Activated CD8-positive, alpha-beta memory T cell treated with anti-CD3 and anti-CD28 coated beads, Interleukin-2, amount 50 U/mL, for 24 hours (primary cell): ENCODE results near the gene ANKH.

Experiments used
- DNase-seq: peaks from one replicate; pipeline ENCODE4 v3.0.0-alpha.2; 2020; ENCODE audit errors: extremely low read depth

Gene ANKH

GRCh38 chr5:14790911-14791310 is 80.7 kb downstream of the ANKH start:
- no peak for DNase-seq

DNA sequence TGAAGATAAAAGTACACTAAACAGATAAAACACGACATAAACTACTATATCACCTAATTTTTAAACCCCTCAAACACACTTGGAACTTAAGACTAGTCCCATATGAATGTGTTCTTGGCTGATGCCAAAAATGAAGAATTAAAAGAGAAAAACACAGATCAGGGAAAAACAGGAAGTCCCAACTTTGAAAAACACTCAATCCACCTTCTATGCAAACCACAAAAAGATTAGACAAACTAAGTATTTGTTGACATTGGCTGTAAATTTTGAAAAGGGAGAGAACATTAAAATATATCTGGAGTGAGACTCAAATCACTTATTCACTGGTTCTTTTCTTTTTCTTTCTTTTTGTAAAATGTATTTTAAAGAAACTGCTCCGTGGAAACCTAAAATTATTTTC is 81.4 kb downstream of the ANKH start:
- DNase-seq: no peak

- DNase-seq: no peak
Measured at GRCh38 chr5:14787801-14788579, 83.6 kb downstream of the ANKH start.

DNA sequence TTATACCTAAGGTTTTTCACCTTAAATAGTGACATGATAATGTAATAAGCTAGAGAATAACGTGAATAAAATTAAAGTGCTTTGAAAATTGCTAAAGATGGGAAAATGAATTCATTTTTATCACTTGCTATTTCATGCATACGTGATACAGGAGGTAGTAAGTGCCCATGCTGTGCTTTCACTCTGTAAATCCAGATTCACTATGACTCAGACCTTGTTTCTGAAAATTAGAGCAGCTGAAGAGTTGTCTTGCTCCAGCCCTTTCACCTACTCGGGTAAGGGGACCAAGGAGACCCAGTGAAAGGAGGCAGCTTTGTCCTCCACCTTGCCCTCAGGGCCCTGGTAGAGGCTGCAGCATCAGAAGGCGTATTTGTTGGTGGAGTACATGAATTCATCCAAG is 87.9 kb downstream of the ANKH start:
- DNase-seq: no peak

DNA sequence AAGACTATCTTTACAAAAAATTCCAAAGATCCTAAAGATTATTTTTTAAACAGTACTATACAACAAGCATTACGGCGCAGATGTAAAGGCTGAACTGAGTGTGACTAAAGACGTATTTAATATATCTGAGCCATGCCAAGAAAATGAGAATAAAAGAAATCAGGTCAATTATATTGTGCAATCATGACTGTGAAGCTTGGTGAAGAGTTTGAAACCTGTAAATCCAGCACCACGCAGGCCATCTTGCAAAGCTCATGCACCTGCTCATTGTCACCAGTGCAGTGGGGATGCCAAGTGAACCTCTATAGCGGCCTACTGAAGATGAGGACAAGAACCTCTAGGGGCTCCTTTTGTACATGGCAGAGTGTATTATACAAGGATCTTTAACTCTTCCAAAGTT is 89.0 kb downstream of the ANKH start:
- DNase-seq: no peak

DNA sequence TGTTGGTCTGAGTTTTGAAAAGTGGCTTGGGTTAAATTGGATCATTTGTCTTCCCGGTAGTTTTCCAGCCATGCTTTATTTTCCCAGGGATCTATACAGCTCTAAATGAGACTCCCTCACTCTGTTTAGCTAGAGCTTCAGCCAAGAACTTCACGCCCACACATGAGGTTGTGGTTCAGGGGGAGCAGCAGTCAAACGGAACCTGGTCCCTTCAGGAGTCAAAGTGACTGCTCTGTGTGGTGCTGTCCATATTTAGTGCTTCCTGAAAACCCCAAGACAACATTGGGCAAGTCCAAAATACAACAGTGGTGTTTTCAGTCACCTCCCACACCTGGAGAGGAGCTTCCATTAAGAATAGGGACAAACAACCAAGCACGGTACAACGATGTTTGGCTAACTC is 90.5 kb downstream of the ANKH start:
- no peak for DNase-seq

DNA sequence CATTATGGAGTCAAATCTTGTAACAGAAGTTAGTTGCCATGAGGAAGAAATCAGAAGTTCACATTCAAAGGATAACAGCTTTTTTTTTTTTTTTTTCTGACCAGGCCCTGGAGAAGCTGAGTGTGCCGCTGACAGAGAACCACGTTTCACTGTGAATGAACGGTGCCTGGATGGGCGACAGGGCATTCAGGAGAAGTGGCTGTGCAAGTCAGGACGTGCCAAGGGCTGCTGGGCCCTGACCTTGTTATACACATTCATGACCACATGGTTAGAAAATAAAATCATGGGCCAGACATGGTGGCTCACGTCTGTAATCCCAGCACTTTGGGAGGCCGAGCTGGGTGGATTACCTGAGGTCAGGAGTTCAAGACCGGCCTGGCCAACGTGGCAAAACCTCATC is 91.6 kb downstream of the ANKH start:
- DNase-seq: no peak

DNA sequence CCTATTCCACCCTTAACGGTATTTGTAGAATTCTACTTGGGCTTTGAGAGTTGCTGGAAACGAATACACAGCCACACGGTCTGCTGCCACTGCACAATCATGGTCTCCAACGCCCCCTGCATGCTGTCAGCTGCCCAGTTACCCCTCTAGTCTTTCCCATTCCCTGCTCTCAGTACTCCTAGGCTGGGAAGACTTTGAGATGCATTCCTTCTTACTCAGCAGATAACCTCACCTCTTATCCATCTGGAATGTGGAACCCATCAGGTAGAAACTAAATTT is 92.8 kb downstream of the ANKH start:
- DNase-seq: no peak

DNA sequence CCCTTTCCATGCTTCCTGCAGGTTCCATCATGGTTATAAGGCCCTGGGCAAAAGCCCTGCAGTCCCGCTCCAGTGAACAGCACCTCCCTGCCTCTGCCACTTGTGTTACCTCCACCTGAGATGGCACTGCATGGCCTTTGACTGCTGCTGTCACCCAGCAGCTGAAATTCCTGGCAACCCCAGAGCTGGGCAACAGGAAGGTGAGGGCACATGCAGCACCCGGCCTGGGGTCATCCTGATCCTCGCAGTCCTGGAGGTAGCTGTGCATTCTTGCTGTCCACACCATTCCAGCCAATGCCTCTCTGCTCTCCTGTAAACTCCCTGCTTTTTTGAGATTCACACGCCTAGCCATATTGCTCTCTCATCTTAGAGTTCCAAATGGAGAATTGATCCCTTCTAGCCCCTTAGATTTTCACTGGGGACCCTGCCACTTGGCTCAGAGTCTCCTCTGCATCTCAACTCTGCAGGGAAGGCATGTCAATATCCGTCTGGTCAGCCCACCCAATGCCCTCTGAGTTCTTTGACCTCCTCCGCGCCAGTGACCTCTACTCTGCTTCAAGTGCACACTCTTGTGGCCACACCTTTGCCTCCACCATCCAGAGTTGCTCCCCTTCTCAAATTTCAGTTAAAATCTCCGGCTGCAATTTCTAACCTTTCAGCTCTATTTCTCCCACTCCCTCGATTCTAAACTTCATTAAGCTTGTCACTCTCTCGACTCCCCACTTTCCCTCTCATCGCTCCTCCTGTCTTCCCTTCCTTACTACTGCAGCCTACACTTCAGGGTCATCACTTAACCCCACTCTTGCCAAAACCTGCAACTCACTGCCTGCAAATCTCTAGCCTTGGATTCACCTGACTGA is 93.4 kb downstream of the ANKH start:
- DNase-seq: no peak

GRCh38 chr5:14777187-14777586 is 94.4 kb downstream of the ANKH start:
- DNase-seq: no peak

GRCh38 chr5:14776602-14777001 is 95.0 kb downstream of the ANKH start:
- DNase-seq: no peak

GRCh38 chr5:14775857-14776256 is 95.7 kb downstream of the ANKH start:
- no peak for DNase-seq

DNA sequence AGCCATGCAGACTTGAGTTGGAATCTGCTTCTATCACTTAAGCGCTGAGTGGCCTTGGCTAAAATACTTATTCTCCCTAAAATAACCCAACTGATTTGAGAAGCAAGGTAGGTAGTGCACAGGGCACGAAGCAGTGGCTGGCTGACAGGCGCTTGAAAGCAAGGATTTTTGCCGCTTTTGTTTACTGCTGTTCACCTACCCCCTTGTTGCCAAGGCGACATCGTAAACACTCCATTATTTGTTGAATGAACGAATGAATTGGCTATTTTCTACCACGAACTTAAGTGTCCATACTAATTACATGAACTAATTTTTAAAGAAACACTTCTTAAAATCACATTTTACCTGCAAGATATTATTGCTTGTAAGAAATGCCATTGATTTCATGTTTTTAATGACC is 98.0 kb downstream of the ANKH start:
- no peak for DNase-seq

GRCh38 chr5:14771972-14772371 is 99.6 kb downstream of the ANKH start:
- DNase-seq: no peak

GRCh38 chr5:14771189-14771588 is 100.4 kb downstream of the ANKH start:
- no peak for DNase-seq

DNA sequence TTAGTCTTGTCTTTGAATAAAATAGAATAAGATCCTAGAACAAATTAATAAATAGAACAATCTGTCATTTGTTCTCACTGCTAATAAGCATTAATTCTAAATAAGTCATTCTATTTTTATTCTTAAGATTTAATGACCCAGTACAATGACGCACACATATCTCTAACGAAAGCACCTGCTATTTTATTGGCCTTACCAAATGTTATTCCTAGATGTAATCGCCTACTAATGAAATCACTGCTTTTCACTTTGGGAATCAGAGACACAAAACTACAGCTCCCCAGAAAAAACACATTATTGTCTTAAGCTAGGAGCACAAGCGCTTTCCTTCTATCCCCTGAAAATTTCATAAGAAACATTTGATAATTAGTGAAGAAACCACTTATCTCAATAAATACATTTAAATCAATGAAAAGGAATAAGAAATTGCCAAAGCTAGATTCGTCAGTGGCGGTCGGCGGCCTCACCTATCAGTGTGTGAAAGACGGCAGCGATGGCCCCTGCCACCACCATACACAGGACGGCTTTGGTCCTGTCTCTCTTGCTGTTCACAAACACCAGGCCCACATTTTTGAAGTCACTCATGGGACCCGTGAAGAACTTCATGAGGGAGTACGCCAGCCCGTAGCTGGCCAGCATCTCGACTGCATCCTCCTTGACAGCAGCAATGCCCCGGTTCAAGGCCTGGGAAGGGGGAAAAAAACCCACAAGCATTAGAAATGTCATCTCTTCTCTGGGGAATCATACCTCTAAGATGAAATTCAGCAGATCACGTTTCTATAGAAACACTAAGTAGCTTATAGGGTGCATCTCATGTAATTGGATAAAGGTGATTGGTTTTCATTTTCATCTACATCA is 102.8 kb downstream of the ANKH start:
- DNase-seq: no peak

- no peak for DNase-seq
Measured at GRCh38 chr5:14767735-14768507, 103.7 kb downstream of the ANKH start.

DNA sequence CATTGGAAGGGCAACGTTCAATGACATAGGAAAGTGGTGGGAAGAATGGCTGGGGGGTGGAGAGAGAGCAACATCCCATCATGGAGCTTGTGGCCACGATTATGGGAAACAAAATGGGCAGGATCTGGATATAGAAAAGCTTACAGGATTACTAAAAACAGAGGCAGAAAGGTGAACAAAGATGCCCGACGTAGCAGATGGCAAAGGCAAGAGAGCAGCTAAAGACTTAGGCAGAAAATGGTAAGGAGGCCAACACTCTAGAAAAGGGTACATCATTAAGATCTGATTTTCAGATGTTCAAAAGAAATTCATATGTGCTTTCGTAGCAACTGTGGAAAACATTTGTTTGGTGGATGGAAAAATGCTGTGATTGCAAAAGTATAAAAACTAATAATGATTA is 104.5 kb downstream of the ANKH start:
- no peak for DNase-seq

DNA sequence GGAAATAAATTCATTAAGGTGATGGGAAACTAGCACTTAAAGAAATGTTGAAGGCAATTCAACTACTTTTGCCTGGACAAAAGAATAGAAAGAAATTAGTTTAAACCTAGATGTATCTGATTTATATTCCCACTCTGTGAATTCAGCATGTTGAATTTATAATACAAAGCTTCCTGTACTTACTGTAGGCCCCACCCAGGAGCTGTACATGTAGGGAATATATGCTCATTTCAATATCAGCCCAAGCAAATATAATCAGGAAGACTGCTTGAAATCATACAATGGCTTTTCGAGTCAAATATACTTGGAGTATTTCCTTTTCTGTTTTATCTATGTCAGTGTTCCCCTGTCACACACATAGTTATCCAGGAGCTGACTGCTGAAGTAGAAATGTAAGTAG is 105.0 kb downstream of the ANKH start:
- DNase-seq: no peak

DNA sequence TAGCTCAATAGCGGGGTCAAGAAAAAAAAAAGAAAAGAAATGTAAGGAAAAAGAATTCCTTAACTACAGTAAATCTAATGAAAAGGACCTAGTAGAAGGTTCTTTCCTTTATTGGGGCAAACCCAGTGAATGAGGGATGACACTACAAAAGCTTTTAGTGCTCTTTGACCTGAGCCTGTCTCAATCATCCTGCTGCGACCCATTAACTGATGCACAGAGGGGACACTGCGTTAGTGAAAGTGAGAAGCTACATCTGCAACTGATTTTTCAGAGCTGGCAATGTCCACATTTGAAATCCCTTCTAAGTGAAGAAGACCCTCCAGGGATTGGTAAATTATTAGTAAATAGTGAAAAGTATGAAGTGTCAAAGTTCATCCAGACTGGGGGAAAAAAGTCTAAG is 106.0 kb downstream of the ANKH start:
- no peak for DNase-seq

GRCh38 chr5:14762549-14763216 is 108.9 kb downstream of the ANKH start:
- DNase-seq: no peak
